Stimulated activated CD4-positive, alpha-beta T cell treated with anti-CD3 and anti-CD28 coated beads, Interleukin-1b, Interleukin-23, amount 100 ng/mL, for 48 hours (primary cell): ENCODE measurements around the gene SNCA.

ENCODE experiments used
- DNase-seq: peaks from one replicate; pipeline ENCODE4 v3.0.0-alpha.2; 2020

The SNCA gene

DNA sequence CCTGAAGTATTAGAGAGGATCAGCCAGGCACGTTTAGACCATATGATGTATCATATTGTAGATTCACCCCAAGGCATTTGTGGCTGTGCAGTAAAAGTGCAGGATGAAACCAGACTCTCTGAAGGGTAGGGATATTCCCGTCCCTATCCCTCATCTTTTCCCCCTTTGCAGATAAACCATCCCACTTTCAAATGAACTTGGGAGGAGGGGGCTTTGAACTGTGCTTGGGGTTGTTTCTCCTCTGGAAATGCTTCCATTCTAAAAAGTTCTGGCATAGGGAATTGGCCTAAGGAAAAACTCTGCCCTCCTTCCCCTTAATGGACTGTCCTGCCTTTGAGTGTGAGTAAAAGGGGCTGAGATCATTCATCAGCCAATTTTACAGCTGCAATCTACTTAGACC is 23.8 kb downstream of the SNCA start:
- DNase-seq, result no peak

DNA sequence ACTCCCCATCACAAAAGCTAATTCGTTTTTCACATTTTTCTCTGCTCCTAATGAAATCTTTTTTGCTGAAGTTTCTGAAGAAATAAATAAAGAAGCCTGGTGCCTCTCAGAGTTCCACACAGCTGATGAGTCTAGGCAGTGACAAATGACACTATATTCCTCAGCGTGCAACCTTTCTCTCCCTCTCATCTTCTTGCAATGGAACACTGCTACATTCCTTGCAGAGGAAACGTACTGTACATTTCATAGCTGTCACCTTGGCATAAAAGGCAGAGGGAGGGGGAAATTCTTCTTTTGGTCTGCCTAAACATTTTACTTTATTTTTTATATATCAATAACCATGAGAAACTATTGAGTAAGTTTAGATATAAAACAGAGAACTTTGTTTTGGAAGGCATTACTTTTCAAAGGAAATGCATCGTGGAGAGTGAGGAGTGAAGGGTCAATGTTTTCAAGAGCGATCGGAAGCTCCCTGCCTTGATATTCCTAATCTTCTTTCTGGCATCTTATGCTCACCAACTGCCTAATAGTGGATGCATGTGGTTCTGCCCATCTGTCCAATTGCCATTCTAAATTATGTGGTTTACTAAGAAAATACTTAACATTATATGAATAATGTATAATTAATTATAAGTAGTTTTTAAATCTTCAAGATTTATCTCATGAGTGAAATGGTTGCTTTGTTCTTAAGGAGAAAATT is 29.4 kb downstream of the SNCA start:
- DNase-seq, result no peak

GRCh38 chr4:89805297-89805696 is 31.7 kb downstream of the SNCA start:
- no peak for DNase-seq

GRCh38 chr4:89803915-89804314 is 33.0 kb downstream of the SNCA start:
- no peak for DNase-seq

GRCh38 chr4:89803036-89803435 is 33.9 kb downstream of the SNCA start:
- no peak for DNase-seq

DNA sequence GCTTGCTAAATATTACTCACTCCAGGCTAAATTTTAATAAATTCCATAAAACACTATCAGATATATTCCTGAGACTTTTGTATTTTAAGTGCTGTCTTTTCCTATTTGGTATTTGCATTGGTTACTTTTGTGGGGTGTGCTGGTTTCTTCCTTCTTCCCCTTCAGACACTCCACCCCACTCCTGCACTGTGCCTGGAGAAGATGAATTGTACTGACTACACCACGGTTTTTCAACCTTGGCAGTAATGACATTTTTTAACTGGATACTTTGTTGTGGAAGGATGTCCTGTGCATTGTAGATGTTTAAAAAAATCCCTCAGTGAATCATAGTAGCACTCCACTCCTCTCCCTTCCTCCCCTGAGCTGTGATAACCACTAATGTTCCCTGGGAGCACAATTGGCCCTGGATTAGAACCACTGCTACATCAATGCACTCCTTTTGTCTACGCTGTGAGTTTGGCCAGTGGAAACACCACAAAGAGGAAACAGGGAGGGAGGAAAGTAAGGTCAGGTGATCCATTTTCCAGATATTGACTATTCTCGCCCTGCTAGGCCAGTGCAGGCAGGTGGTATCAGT is 36.3 kb downstream of the SNCA start:
- DNase-seq, result no peak

GRCh38 chr4:89800012-89800516 is 36.9 kb downstream of the SNCA start:
- DNase-seq, result no peak

- DNase-seq, result no peak
Measured at GRCh38 chr4:89799071-89799470, 37.9 kb downstream of the SNCA start.

- no peak for DNase-seq
Measured at GRCh38 chr4:89797117-89797516, 39.8 kb downstream of the SNCA start.

DNA sequence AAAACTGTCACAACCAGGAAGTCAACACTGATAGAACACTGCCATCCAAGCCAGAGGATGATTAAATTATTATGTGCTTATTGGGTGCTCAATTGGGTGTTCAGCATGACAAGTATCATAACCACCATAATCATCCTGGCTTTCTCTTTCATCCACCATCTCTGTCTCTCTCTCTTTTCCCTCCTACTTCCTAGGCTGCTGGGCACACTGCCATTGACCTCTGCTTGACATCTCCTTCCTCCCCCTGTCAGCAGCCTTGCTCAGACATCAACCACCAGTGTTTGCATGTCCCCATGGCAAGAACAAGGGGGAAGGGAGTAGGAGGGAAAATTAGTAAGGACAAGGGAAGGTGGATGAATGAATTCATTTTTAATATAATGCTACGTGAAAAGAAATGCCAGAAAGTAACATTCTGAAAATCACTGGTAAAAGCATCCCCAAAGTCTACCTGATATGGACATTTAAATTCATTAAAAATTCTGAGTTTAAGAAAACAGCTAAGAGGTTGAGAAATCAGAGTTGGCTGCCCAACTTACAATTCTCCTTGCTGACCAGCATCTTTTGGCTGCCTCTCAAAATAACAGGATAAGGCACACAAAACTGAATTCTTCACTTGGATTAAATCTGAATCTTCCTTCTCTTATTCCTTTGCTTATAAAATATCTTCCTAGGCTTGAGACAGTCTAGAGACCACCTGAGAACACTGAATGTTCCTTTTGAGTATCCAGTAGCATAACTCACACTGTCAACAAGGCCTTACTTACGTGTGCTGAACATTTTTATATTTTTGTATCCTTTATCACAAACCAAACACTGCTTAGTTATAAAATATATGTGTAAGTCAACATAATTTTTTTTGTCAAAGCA is 48.5 kb downstream of the SNCA start:
- DNase-seq, result no peak

GRCh38 chr4:89784686-89785231 is 52.2 kb downstream of the SNCA start:
- DNase-seq, result no peak

- no peak for DNase-seq
Measured at GRCh38 chr4:89781321-89781720, 55.6 kb downstream of the SNCA start.

- no peak for DNase-seq
Measured at GRCh38 chr4:89773805-89774204, 63.2 kb downstream of the SNCA start.

GRCh38 chr4:89769856-89770255 is 67.1 kb downstream of the SNCA start:
- DNase-seq, result no peak

DNA sequence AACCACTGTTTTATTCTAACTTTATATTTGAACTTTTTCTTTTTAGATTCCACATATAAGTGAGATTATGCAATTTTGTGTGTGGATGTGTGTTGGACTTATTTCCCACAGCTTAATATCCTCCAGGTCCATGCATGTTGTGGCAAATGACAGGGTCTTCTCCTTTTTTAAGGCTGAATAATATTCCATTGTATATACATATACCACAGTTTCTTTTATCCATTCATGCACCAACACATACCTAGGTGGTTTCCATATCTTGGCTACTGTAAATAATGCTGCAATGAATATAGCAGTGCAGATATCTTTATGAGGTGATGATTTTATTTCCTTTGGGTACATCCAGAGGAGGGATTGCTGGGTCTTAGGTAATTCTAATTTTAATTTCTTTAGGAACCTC is 69.0 kb downstream of the SNCA start:
- DNase-seq, result no peak

DNA sequence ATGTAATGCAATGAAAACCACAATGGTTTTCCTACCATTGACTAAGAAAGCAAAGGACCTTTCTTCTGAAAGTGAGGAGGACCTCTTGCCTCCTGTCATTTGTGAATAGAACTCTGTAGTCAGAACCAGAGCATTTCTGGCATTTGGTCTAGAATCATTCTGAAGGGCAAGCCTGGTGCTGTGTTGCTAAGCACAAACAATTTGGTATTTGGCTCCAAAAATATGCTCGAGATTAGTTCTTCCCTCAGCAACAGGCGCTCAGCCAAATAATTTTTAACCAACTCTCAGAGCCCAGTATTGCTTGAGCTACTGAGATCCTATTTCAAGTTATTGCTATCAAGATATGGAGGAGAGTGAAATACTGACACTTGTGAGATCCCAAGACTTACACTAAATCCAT is 71.0 kb downstream of the SNCA start:
- no peak for DNase-seq

DNA sequence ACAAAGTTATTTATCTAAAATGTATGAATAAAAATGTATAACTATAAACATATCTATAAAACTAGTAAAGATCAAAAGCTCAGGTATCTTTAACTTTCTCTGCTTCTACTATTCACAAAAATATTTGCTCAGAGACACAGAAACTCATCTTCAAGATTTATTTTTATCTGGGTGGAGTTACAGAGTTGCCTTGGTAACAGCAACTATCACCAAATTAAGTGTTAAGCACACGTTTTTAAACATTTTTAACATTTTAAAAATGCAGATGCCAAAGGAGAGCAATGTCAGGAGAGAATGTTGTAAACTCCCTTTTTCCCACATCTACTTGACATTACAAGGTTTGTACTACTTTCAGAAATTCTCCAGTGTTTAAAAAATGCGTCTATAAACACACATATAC is 71.4 kb downstream of the SNCA start:
- DNase-seq, result no peak

DNA sequence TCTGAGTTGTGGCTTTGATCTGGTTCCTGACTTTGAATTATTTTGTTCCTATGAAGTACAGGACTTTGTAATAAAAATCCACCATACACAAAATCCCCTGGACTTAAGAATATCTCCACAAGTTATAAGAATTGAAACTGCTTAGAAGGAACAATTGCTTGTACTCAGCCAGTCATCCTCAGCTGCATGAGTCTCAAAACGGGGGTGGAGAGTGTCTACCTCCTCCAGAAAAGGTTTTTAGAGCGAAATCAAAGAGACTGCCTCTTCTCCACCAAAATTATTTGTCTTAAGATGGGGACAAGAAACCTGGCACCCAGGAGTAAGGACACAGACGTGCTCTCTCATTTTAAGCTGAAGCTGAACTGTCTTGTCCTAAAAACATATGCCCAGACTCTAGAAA is 74.7 kb downstream of the SNCA start:
- DNase-seq, result no peak

- no peak for DNase-seq
Measured at GRCh38 chr4:89759426-89759825, 77.5 kb downstream of the SNCA start.

GRCh38 chr4:89757154-89757719 is 79.7 kb downstream of the SNCA start:
- no peak for DNase-seq

GRCh38 chr4:89755220-89755619 is 81.7 kb downstream of the SNCA start:
- DNase-seq, result no peak

- DNase-seq, result no peak
Measured at GRCh38 chr4:89754531-89754930, 82.4 kb downstream of the SNCA start.

DNA sequence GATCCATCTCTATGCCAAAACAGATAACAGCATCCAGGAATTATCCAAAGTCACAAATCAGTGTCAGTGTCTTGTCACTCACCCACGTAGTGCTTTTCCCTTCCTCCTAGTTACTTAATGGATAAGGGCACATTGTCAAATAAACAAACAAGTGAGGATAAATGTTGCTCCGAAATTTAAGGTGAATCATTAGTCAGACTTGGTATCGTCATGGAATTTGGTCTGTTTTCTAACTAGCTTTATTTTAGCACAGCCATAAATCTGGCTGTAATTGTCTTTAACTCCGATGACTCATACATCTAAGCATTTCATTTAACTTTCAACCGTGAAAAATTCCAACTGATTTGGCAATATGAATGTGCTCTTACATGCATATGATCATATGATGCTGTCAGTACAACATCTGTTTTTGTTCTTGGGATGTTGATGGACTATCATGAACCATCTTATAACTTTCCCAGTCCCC is 83.3 kb downstream of the SNCA start:
- no peak for DNase-seq
